Ramos (cell line): ENCODE data around the gene PHF10.

ENCODE experiments used
- in situ Hi-C: fragments of 300-500 bp; cut with MboI; formaldehyde crosslinking; loops from one replicate; pipeline ENCODE4 v1.14.3; 2022; ENCODE audit warnings: low sequenced_read_pairs; ENCODE audit not compliant: unreplicated experiment

PHF10 gene

GRCh38 chr6:169685860-169686259, 38.4 kb downstream of the PHF10 start:
- in situ Hi-C loops, result no loop called here

DNA sequence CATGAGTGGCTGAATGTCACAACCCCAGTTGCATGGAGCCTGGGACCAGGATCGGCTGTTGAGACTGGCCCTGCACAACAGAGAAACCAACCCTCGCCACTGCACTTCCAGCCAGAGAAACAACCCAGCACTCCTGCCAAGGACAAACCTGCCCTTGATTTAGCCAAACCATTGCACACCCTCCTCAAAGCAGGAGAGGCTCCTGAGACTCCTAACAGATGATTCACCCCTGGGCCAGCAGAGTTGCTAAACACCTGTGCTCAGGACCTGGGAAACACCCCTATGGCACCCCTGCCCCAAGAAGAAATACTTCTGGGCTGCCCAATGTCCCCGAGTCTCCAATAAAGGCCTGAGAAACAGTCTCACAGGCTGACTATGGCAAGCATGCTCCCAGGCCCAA, 40.2 kb downstream of the PHF10 start:
- in situ Hi-C loops, result no loop called here

- in situ Hi-C loops, result no loop called here
Measured at GRCh38 chr6:169678342-169678741, 46.0 kb downstream of the PHF10 start.

GRCh38 chr6:169677096-169677495, 47.2 kb downstream of the PHF10 start:
- in situ Hi-C loops, result no loop called here

- in situ Hi-C loops, result no loop called here
Measured at GRCh38 chr6:169675011-169675410, 49.3 kb downstream of the PHF10 start.

GRCh38 chr6:169671563-169671962, 52.7 kb downstream of the PHF10 start:
- in situ Hi-C loops, result no loop called here

DNA sequence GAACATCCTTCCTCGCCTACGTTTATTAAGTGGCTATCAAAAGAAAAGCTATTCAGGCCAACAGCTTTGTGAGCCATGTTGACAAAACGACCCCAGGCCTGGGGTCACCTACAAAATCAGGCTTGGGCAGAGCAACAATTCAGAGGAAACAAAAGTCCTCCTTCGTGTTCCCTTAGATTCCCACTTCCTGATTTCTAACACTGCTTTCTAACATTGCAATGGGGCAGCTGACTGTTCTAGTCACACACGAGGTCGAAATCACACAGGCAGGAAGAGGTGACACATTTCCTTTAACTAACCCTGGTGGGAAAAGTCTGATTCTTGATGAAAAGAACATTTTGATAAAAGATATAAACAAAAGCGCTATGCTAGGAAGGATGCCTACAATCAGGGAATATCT, 54.4 kb downstream of the PHF10 start:
- in situ Hi-C loops, result no loop called here

GRCh38 chr6:169669147-169669546, 55.2 kb downstream of the PHF10 start:
- in situ Hi-C loops, result no loop called here

- in situ Hi-C loops, result no loop called here
Measured at GRCh38 chr6:169668203-169668847, 56.0 kb downstream of the PHF10 start.

DNA sequence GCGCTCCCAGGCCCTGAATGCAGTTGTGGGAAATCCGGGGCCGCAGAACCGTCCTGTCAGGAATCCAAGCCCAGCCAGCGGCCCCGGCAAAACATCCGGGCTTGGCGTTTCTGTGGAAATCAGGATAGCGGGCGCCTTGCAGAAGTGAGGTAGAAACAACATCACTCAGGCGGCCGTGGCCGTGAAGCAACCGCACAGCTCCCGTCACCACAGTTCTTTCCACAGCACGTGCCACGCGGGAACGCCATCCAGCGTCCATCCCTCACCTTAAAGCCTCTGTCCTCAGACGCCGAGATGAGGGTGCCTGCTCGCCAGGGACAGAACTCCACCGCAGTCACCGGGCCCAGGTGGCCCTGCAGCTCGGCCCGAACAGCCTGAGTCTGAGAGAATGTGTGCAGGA, 56.6 kb downstream of the PHF10 start:
- in situ Hi-C loops, result no loop called here

DNA sequence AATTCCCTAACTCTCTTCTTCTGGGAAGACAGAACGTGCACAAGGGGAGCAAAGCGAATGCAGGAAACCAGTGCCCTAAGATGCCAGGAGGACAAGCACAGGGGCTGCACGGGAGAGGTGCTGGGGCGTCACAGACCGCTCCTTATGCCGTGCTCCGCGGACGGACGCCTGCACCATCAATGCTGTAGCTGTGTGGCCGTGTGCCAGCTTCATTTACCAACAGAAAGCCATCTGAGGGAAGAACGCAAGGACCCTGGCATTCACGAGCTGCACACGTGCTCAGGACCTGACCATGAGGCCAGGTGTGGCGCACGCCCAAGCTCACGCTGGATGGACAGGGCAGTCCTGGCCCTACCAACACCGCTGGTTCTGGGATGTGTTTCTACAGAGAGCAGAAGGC, 57.9 kb downstream of the PHF10 start:
- in situ Hi-C loops, result no loop called here

- in situ Hi-C loops, result no loop called here
Measured at GRCh38 chr6:169665289-169665688, 59.0 kb downstream of the PHF10 start.

DNA sequence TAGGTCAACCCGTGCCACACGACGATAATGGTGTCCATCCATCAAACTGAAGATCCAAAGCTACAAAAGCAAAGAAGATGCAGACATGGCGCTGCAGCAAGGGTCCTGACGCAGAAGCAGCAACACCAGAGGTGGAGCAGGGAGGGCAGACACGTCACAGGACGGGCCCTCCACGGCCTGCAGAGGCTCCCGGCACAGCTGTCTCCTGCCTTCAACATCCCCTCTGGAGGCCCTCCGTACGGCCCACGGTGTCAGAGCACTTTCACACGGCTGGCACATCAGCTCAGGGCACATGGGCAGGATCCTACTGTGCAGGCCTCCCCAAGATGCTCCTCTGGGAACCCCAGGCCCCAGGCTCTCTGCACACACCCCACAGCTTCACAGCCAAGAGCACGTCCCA, 60.1 kb downstream of the PHF10 start:
- in situ Hi-C loops, result no loop called here

DNA sequence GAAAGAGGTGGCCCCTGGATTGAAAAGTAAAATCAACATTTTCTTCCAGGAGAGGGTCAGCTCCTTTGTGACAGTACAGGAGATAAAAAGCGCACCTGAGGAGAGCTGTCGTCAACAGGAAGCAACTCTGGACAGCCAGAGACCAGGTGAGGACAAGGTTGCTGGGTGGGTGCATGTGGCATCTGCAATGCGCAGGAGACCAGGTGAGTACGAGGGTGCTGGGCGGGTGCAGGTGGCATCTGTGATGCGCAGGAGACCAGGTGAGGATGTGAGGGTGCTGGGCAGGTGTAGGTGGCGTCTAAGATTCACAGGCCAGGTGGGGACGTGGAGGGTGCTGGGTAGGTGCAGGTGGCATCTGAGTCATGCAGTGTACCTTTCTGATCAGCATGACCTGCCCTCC, 60.8 kb downstream of the PHF10 start:
- in situ Hi-C loops, result no loop called here

- in situ Hi-C loops, result no loop called here
Measured at GRCh38 chr6:169661391-169661756, 62.9 kb downstream of the PHF10 start.

DNA sequence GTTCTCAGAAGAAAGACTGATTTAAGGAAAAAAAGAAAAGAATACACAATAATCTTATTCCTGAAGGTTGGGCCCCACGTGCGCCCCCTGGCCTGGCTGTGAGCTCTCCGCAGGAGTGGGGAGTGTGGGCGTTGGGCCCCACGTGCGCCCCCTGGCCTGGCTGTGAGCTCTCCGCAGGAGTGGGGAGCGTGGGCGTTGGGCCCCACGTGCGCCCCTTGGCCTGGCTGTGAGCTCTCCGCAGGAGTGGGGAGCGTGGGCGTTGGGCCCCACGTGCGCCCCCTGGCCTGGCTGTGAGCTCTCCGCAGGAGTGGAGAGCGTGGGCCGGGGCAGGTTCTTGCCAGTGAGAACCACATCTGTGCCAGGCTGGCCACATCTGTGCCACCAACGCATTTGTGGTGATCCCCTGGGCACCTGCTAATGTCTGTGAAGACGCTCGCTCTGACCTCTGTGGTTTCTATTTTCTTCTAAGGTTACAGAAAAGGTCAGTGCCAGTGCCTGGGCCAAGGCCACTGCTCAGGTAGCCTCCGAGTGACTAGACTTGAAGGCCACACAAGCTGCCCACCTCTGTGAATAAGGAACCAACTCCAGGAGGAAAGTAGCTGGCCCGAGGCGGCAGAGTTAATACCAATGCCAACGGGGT, 63.4 kb downstream of the PHF10 start:
- in situ Hi-C loops, result no loop called here

GRCh38 chr6:169659820-169660610, 64.3 kb downstream of the PHF10 start:
- in situ Hi-C loops, result no loop called here

GRCh38 chr6:169657284-169657610, 67.1 kb downstream of the PHF10 start:
- in situ Hi-C loops, result no loop called here

- in situ Hi-C loops, result no loop called here
Measured at GRCh38 chr6:169656546-169657283, 67.6 kb downstream of the PHF10 start.

DNA sequence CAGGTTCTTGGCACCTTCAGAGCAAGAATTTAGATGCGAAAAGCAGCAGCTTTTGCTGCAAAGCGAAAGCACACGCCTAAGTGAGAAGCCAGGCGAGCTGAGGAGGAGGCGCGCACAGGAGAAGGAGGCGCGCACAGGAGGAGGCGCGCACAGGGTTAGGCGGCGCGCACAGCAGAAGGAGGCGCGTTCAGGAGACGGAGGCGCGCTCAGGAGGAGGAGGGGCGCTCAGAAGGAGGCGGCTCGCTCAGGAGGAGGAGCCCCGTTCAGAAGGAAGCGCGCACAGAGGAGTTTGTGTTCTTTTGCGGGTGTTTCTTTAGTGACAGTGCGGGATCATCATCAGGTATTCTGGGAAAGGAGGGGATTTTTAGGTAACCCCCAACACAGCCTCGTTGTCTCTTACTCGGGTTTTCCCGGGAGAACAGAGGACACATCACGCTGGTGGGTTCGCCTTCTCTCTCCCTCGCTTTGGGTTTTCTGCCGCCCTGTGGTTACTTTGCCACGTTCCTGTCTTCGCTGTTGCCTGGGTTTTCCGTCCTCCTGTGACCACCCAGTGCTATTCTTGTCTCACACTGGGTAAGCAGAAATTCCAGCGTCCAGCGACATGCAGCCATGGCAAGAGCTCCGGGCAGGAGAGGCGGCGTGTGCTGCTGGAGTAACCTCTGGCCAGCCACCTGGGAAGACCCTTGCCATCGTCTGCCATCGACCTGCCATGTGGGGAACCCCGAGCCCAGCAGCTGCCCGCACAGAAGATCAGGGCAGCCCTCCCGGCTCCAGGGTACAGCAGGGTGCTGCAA, 69.5 kb downstream of the PHF10 start:
- in situ Hi-C loops, result no loop called here
